BJ (cell line): ENCODE results near the gene MZB1. TPM values are rescaled to one million over a fixed set of nuclear protein-coding genes. Genes with fewer than 3 reads are reported as not detected.
"Not testable (repeated sequence)": the region's sequence is repeated elsewhere in the genome, so short reads cannot be mapped to it uniquely, and the experiment has no call there.

Experiments
- CTCF ChIA-PET: fragments of 350-600 bp; formaldehyde crosslinking; extraction: SDS; loops from one replicate; lab custom pipeline; 2021; ENCODE audit warnings: antibody characterized with exemption, inconsistent platforms; lab: Yijun Ruan, JAX
- POLR2A ChIA-PET: fragments of 300-600 bp; sonication (Branson Sonifier 250); formaldehyde crosslinking; extraction: SDS; loops from one replicate; lab custom pipeline; 2021; ENCODE audit warnings: antibody characterized with exemption; lab: Charles Lee
- DNase-seq: peaks from one replicate; pipeline ENCODE4 v3.0.0-alpha.2; 2011; ENCODE audit warnings: low read depth
- H3K27me3 ChIP-seq: 2 replicates; pipeline ENCODE4 v1.6.0; 2011; ENCODE audit warnings: low read length; ENCODE audit not compliant: control insufficient read depth, insufficient read depth
- H3K36me3 ChIP-seq: 2 replicates; pipeline ENCODE4 v1.5.1; 2011; ENCODE audit warnings: low read length; ENCODE audit not compliant: control insufficient read depth, insufficient read depth
- H3K4me3 ChIP-seq: 2 replicates; pipeline ENCODE4 v1.5.1; 2011; ENCODE audit warnings: low read depth, mild to moderate bottlenecking, control low read depth, low read length
- CTCF ChIP-seq: IDR thresholded peaks from 2 replicates; pipeline ENCODE4 v1.5.1; 2011; ENCODE audit warnings: low read depth, mild to moderate bottlenecking, control low read depth, inconsistent platforms, low read length, moderate library complexity; ENCODE audit not compliant: insufficient read depth
- polyA plus RNA-seq: library from polyadenylated mRNA; depleted of rRNA; stranded (reverse); fragments of >200 nt; gene quantifications from 2 replicates; pipeline ENCODE4 v1.2.3, GENCODE V29; 2011

Gene MZB1
- polyA plus RNA-seq, 1 experiment: not detected

GRCh38 chr5:139410993-139411828, 21.5 kb upstream of the MZB1 start:
- Histone ChIP-seq H3K36me3 (0 out of 2 replicates have a peak, but pooled peaks cover 1% of the 10 kb centered on the region), H3K4me3 (no peak overlapping the region), H3K27me3 (no peaks in the 10 kb centered on the region)
- ChIA-PET POLR2A (no interaction called here), CTCF (interaction anchor here (0.6 to 3.7 kb wide), 6 partner anchors 9 to 302 kb away, joined by 3 to 19 read pairs (median 6); no protein-coding TSS in a partner anchor)
- DNase-seq: no peak
- TF ChIP-seq CTCF: no peak

GRCh38 chr5:139410121-139410992, 20.6 kb upstream of the MZB1 start:
- DNase-seq: no peak
- H3K27me3 ChIP-seq: no peaks in the 10 kb centered on the region
- H3K4me3 ChIP-seq: no peak overlapping the region
- POLR2A ChIA-PET: no interaction called here
- CTCF ChIA-PET: interaction anchor here (0.6 to 3.7 kb wide), 5 partner anchors 10 to 109 kb away, joined by 3 to 19 read pairs (median 7); no protein-coding TSS in a partner anchor
- no peak for TF ChIP-seq CTCF
- 0 out of 2 replicates have a peak, but pooled peaks cover 1% of the 10 kb centered on the region for H3K36me3 ChIP-seq

GRCh38 chr5:139409116-139409515, 19.4 kb upstream of the MZB1 start:
- CTCF ChIA-PET: interaction anchor here (1.0 to 3.7 kb wide), 3 partner anchors 9 to 13 kb away, joined by 3 to 19 read pairs (median 7); no protein-coding TSS in a partner anchor
- POLR2A ChIA-PET, H3K27me3 ChIP-seq: not testable (repeated sequence)

GRCh38 chr5:139408191-139408590, 18.5 kb upstream of the MZB1 start:
- Histone ChIP-seq H3K36me3 (no peaks in the 10 kb centered on the region), H3K27me3 (no peaks in the 10 kb centered on the region), H3K4me3 (no peak overlapping the region)
- DNase-seq: no peak
- no peak for TF ChIP-seq CTCF
- ChIA-PET POLR2A (no interaction called here), CTCF (interaction anchor here (1.0 kb wide), 1 partner anchor 10 kb away, joined by 3 read pairs; no protein-coding TSS in a partner anchor)

More at GRCh38 chr5:139409116-139409515, 19.4 kb upstream of the MZB1 start:
- H3K4me3 ChIP-seq, DNase-seq, H3K36me3 ChIP-seq: not testable (repeated sequence)

- ChIA-PET CTCF (interaction anchor here (1.2 to 1.4 kb wide), 2 partner anchors 10 to 110 kb away, joined by 3 to 4 read pairs; no protein-coding TSS in a partner anchor), POLR2A (no interaction called here)
- H3K4me3 ChIP-seq: no peak overlapping the region
- H3K36me3 ChIP-seq: no peaks in the 10 kb centered on the region
- TF ChIP-seq CTCF: no peak
- H3K27me3 ChIP-seq: no peaks in the 10 kb centered on the region
- DNase-seq: no peak
These were observed 17.8 kb upstream of the MZB1 start for GRCh38 chr5:139407517-139407916.
